OCI-LY3 (cell line): Measurements from ENCODE around the gene PKD1L1.

Experiments
- H2AFZ ChIP-seq: fragments of 200-600, 300-600 bp; shearing (Covaris generic); 2 replicates; pipeline ENCODE4 v1.6.0; 2014; ENCODE audit warnings: antibody characterized with exemption, low read depth, low read length
- H3K27ac ChIP-seq: fragments of 200-600, 300-600 bp; sonication (generic); 2 replicates; pipeline ENCODE4 v1.5.1; 2014; ENCODE audit warnings: mild to moderate bottlenecking, low read length, moderate library complexity, mixed read lengths
- H3K27me3 ChIP-seq: fragments of 200-600, 300-600 bp; sonication (generic); 2 replicates; pipeline ENCODE4 v1.6.1; 2014; ENCODE audit warnings: low read depth, low read length, mixed read lengths
- H3K36me3 ChIP-seq: fragments of 200-600, 300-600 bp; sonication (generic); replicated peaks from 2 replicates; pipeline ENCODE3; 2014; ENCODE audit warnings: low read depth, low read length, mixed read lengths
- H3K4me1 ChIP-seq: fragments of 300-600, 200-600 bp; sonication (generic); 2 replicates; pipeline ENCODE4 v1.6.1; 2014; ENCODE audit warnings: low read length, mixed read lengths
- H3K4me2 ChIP-seq: fragments of 200-600, 300-600 bp; sonication (generic); 2 replicates; pipeline ENCODE4 v1.6.1; 2014; ENCODE audit warnings: low read length, mixed read lengths
- H3K4me3 ChIP-seq: fragments of 300-600, 200-600 bp; sonication (generic); 2 replicates; pipeline ENCODE4 v1.5.1; 2014; ENCODE audit warnings: antibody characterized with exemption, mild to moderate bottlenecking, low read length, moderate library complexity
- H3K79me2 ChIP-seq: fragments of 300-600, 200-600 bp; shearing (Covaris generic); 2 replicates; pipeline ENCODE4 v1.6.1; 2014; ENCODE audit warnings: mild to moderate bottlenecking, low read length, mixed read lengths
- H3K9ac ChIP-seq: fragments of 300-600, 200-600 bp; shearing (Covaris generic); 2 replicates; pipeline ENCODE4 v1.6.0; 2014; ENCODE audit warnings: mild to moderate bottlenecking, low read length, moderate library complexity
- H3K9me3 ChIP-seq: fragments of 200-600, 300-600 bp; shearing (Covaris generic); 2 replicates; pipeline ENCODE4 v1.6.1; 2014; ENCODE audit warnings: low read length, mixed read lengths; ENCODE audit not compliant: insufficient read depth
- H4K20me1 ChIP-seq: fragments of 200-600, 300-600 bp; sonication (generic); 2 replicates; pipeline ENCODE4 v1.6.1; 2016; ENCODE audit warnings: low read length, mixed read lengths; ENCODE audit not compliant: insufficient read depth
- CTCF ChIP-seq: fragments of 200-600, 300-600 bp; sonication (generic); IDR thresholded peaks from 2 replicates; pipeline ENCODE4 v1.5.1; 2014; ENCODE audit warnings: antibody characterized with exemption, low read length, low read depth
- EZH2phosphoT487 ChIP-seq: fragments of 200-600 bp; shearing (Covaris generic); IDR thresholded peaks from 2 replicates; pipeline ENCODE4 v1.6.1; 2018; ENCODE audit warnings: antibody characterized with exemption, mixed run types, low read depth

The PKD1L1 gene

GRCh38 chr7:47771990-47772360 is 176.3 kb downstream of the PKD1L1 start:
- Histone ChIP-seq H3K36me3 (no peaks in the 10 kb centered on the region), H2AFZ (no peak overlapping the region), H3K4me2 (no peak overlapping the region), H3K27me3 (peaks cover 16% of the 10 kb centered on the region; the same call in 1 of the 2 replicates), H3K9ac (no peak overlapping the region), H3K4me3 (no peak overlapping the region), H3K4me1 (no peaks in the 10 kb centered on the region), H3K79me2 (no peaks in the 10 kb centered on the region), H4K20me1 (no peaks in the 10 kb centered on the region), H3K27ac (no peak overlapping the region), H3K9me3 (no peaks in the 10 kb centered on the region)
- TF ChIP-seq EZH2phosphoT487 (no peak), CTCF (no peak)

GRCh38 chr7:47771336-47771989 is 176.8 kb downstream of the PKD1L1 start:
- TF ChIP-seq CTCF (no peak), EZH2phosphoT487 (no peak)
- H3K4me1 ChIP-seq, result no peaks in the 10 kb centered on the region
- H3K4me2 ChIP-seq, result no peak overlapping the region
- no peak overlapping the region for H3K4me3 ChIP-seq
- H3K36me3 ChIP-seq, result no peaks in the 10 kb centered on the region
- no peak overlapping the region for H2AFZ ChIP-seq
- H3K27ac ChIP-seq, result no peak overlapping the region
- H3K9ac ChIP-seq, result no peak overlapping the region
- H3K9me3 ChIP-seq, result no peaks in the 10 kb centered on the region
- no peaks in the 10 kb centered on the region for H4K20me1 ChIP-seq
- peaks cover 16% of the 10 kb centered on the region; the same call in 1 of the 2 replicates for H3K27me3 ChIP-seq
- no peaks in the 10 kb centered on the region for H3K79me2 ChIP-seq

GRCh38 chr7:47766126-47766525 is 182.1 kb downstream of the PKD1L1 start:
- H3K27me3 ChIP-seq, result peaks cover 4% of the 10 kb centered on the region; the same call in 1 of the 2 replicates
- H3K9ac ChIP-seq, result no peak overlapping the region
- H2AFZ ChIP-seq, result no peak overlapping the region
- no peaks in the 10 kb centered on the region for H3K79me2 ChIP-seq
- no peak overlapping the region for H3K4me3 ChIP-seq
- H3K4me1 ChIP-seq, result no peaks in the 10 kb centered on the region
- no peak overlapping the region for H3K4me2 ChIP-seq
- no peaks in the 10 kb centered on the region for H3K36me3 ChIP-seq
- H3K9me3 ChIP-seq, result no peaks in the 10 kb centered on the region
- no peaks in the 10 kb centered on the region for H4K20me1 ChIP-seq
- no peak overlapping the region for H3K27ac ChIP-seq
- TF ChIP-seq CTCF (no peak), EZH2phosphoT487 (no peak)

- Histone ChIP-seq H3K27ac (no peak overlapping the region), H2AFZ (no peak overlapping the region), H3K79me2 (no peaks in the 10 kb centered on the region), H3K4me3 (no peak overlapping the region), H3K9ac (no peak overlapping the region), H3K4me1 (no peaks in the 10 kb centered on the region), H3K36me3 (no peaks in the 10 kb centered on the region), H4K20me1 (no peaks in the 10 kb centered on the region), H3K9me3 (no peaks in the 10 kb centered on the region), H3K4me2 (no peak overlapping the region), H3K27me3 (peaks cover 3% of the 10 kb centered on the region; the same call in 1 of the 2 replicates)
- TF ChIP-seq CTCF (no peak), EZH2phosphoT487 (no peak)
Observed at GRCh38 chr7:47765373-47765979, 182.8 kb downstream of the PKD1L1 start.
